Activated naive CD4-positive, alpha-beta T cell treated with Interleukin-2 at 50 U/mL for 16 hours (primary cell): ENCODE measurements around the gene BECN2.

Experiments
- DNase-seq: peaks from one replicate; pipeline ENCODE4 v3.0.0-alpha.2; 2020

The BECN2 gene, protein sequence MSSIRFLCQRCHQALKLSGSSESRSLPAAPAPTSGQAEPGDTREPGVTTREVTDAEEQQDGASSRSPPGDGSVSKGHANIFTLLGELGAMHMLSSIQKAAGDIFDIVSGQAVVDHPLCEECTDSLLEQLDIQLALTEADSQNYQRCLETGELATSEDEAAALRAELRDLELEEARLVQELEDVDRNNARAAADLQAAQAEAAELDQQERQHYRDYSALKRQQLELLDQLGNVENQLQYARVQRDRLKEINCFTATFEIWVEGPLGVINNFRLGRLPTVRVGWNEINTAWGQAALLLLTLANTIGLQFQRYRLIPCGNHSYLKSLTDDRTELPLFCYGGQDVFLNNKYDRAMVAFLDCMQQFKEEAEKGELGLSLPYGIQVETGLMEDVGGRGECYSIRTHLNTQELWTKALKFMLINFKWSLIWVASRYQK

GRCh38 chr1:241957692-241958494 lies at the start of gene BECN2:
TSS of gene BECN2 (plus strand) at chr1:241957767. CDS start at chr1:241957767, 0 bp downstream.
- DNase-seq, result no peak

DNA sequence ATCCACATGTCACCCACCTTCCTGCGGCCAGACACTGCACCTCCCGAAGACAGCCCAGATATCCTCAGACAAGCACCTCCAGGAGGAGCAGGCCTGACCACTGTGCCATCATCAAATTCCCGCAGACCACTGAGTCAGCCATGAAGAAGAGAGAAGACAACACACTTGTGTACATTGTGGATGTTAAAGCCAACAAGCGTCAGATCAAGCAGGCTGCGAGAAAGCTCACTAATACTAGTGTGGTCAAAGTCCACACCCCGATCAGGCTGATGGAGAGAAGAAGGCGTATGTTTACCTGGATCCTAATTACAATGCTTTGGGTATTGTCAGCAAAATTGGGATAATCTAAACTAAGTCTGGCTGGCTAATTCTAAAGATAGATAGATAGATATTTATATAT lies 41.4 kb upstream of the BECN2 start:
- no peak for DNase-seq

DNA sequence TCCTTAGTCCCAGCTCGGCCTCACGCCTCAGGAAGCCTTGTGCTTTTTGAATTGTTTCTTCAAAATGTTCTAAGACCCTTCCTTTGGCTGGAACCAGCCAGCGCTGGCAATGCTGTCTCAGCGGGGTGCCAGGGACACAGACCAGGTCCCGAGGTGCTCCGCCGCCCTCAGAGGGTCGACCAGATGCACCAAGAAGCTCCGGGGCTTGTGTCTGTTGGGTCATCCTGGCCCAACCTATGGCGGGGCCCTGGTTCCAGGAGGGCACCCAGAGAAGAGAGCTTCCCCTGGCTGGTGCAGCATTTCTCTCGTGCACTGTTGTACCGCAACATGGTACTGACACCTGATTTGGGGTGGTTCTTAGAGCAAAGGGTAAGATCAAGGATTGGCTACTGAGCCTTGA lies 40.1 kb upstream of the BECN2 start:
- no peak for DNase-seq

GRCh38 chr1:241918879-241919278 lies 38.7 kb upstream of the BECN2 start:
- DNase-seq, result no peak

GRCh38 chr1:241924080-241924808 lies 33.3 kb upstream of the BECN2 start:
- DNase-seq, result no peak

GRCh38 chr1:241926141-241926540 lies 31.4 kb upstream of the BECN2 start:
- no peak for DNase-seq

DNA sequence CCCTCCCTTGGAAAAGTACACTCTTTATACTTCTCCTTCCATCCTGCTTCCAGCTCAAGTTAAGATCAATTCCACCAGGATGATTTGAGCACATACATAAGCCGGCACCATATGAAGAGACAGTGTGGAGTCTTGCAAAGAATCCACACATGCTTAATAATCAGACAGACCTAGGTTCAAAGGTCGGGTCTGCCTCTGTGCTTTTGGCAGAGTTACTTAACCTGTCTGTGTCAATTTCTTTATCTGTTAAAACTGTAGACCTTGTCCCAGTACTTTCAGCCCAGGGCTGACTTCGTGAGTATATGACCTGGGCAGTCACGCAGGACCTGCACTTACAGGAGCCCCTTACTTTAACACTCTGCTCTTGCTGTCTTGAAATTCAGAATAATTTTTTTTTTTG lies 30.2 kb upstream of the BECN2 start:
- DNase-seq, result no peak

DNA sequence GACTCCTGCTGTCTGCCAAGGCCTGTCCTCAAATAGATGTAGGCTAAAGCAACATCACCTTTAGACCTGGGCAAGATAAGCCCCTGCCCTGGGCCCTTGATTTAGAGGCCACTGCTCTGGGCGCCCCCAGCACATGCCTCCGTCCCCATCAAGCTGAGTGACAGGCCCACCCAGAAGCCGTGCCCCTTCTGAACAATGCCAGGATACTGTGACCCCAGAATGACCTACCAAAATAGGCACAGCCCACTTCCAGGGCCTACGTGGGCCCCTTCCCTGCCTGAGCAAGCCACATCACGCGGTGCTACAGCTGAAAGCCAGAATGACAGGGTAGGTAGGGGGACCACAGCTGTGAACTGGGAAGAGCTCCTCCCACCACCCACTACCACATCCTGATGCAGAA lies 24.7 kb upstream of the BECN2 start:
- no peak for DNase-seq

GRCh38 chr1:241934201-241934848 lies 23.2 kb upstream of the BECN2 start:
- DNase-seq, result no peak

GRCh38 chr1:241934866-241935265 lies 22.7 kb upstream of the BECN2 start:
- no peak for DNase-seq

DNA sequence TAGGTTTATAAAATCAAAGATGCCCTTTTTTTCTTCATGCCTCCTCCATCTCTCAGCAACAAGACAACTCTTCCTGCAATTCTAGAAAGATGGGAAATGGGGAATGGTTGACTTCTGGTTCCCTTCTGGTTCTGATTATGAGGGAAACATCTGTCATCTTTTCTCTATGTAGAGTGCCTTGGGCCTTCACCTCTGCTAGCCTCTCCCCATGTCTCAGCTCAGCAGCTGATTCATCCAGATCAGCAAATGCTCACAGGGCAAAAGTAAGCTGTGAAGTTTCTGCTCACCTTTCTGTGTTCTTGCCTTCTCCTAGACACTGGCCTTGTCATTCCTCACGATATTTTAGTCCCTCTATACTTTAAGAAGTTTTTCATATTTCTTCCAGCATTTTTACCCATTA lies 17.8 kb upstream of the BECN2 start:
- DNase-seq, result no peak

- no peak for DNase-seq
Observed at GRCh38 chr1:241942738-241943137, 14.8 kb upstream of the BECN2 start.

- no peak for DNase-seq
Observed at GRCh38 chr1:241944300-241944699, 13.3 kb upstream of the BECN2 start.

- no peak for DNase-seq
Observed at GRCh38 chr1:241947354-241947753, 10.2 kb upstream of the BECN2 start.

DNA sequence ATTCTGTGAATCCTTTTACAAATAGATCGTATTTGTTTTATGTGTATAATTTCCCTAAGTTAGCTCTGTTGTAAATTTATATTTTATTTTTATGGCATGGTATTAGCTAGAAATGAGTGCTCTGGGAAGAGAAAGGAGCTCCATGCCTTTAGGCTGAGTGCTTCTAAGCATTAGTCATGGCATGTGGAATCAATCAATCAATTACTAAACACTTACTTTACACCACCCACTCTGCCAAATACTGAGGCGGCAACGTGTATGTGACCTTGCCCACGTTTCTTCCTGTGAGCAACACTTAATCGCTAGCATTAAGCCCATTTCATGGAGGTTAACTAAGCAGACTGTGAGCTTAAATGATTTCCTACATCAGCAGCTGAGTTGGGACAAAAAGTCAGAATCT lies 7.2 kb upstream of the BECN2 start:
- no peak for DNase-seq

GRCh38 chr1:241962153-241962552 lies 4.6 kb downstream of the BECN2 start:
- DNase-seq, result no peak

DNA sequence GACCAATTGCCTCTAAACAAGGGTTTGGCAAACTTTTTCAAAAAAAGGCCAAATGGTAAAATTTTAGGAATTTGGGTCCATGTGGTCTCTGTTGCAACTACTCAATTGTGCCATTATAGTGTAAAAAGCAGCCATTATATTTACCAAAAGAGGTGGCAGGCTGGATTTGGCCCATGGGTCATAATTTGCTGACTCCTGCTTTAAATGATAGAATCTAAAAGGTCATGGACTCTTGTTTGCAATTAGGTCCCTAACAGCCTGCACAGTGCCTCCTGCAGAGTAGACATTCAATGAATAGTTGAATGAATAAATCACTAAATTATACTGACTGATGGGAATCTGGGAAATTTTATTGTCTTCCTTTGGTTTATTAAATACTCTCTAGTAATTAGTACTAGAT lies 6.2 kb downstream of the BECN2 start:
- no peak for DNase-seq

- no peak for DNase-seq
Observed at GRCh38 chr1:241964550-241965282, 7.1 kb downstream of the BECN2 start.

DNA sequence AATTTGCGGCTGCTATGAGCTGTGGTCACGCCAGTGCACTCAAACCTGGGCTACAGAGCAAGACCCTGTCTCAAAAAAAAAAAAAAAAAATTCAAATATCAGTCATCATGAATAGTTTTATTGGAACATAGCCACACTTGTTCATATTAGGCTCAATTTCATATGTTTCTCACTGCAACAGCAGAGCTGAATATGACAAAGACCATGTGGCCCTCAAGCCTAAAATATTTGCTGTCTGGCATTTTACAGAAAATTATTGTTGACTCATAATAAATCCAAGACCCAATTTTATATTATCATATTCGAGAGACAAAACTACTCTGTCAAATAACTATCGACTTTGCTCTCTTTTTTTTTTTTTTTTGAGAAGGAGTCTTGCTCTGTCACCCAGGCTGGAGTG lies 11.0 kb downstream of the BECN2 start:
- DNase-seq, result no peak

DNA sequence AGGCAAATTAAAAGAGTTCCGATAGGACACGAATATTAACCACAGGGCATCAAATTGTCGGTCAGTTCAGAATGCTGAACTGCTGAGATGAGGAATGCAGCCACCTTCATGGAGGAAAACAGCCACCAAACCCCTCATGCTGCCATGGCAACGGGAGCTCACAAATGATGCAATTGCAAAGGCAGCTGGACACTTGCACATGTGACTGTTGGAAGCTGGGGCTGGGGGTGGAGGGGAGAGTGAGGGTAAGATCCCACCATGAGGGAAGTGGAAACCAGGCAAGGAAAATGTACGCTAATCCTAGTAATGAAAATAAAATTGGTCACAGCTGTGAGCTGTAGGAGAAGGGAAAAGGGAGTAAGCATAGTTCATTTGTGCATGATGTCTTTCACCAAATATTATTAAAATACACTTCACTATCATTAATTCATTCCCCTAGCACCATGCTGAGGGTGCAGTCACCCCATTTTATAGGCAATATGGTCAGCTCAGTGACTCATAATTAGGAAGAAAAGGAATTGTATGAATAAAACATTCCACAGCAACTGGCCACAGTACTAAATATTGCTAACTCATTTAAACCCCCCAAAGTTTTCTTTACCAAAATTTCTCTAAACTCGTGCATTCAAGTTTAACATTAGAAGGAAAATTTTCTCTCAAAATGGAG lies 15.3 kb downstream of the BECN2 start:
- DNase-seq, result no peak

- no peak for DNase-seq
Observed at GRCh38 chr1:241976229-241976628, 18.7 kb downstream of the BECN2 start.

- no peak for DNase-seq
Observed at GRCh38 chr1:241979071-241979470, 21.5 kb downstream of the BECN2 start.
